Naive thymus-derived CD4-positive, alpha-beta T cell (primary cell): ENCODE results near the gene BAIAP2. TPM values are rescaled to one million over a fixed set of nuclear protein-coding genes. Genes with fewer than 3 reads are reported as not detected.

ENCODE experiments used
- ATAC-seq: fragments of 150-1000 bp; cut with Tn5 transposase; 2 replicates; pipeline ENCODE4 v1.10.0; 2021; ENCODE audit warnings: mild to moderate bottlenecking, moderate library complexity
- CTCF ChIA-PET: fragments of 350-600 bp; sonication (Branson Sonifier 250); formaldehyde crosslinking; loops from one replicate; lab custom pipeline; 2021; ENCODE audit warnings: antibody characterized with exemption; lab: Charles Lee
- POLR2A ChIA-PET: fragments of 350-600 bp; sonication (Branson Sonifier 250); formaldehyde crosslinking; loops from one replicate; lab custom pipeline; 2021; ENCODE audit warnings: antibody characterized with exemption, inconsistent platforms; lab: Charles Lee
- DNase-seq, 9 donors: peaks; one replicate each; pipeline versions ENCODE4 v3.0.0 to v3.0.0-alpha.2; 2020 to 2022; ENCODE audit warnings: mixed read lengths in 1 of 9
- H3K27ac ChIP-seq: one replicate; pipeline ENCODE4 v1.7.0; 2013; ENCODE audit warnings: mild to moderate bottlenecking, low read depth, low read length, moderate library complexity
- H3K27me3 ChIP-seq, 2 donors: one replicate each; pipeline ENCODE4 v1.7.0; 2013; ENCODE audit warnings: low read length in 2 of 2, mild to moderate bottlenecking in 2 of 2, moderate library complexity in 2 of 2; ENCODE audit not compliant: control insufficient read depth in 2 of 2, insufficient read depth in 2 of 2
- H3K36me3 ChIP-seq, 3 experiments: 1 replicate in 2 of 3; 2 replicates in 1 of 3; pipeline ENCODE4 v1.7.0; 2013; ENCODE audit warnings: low read length in 3 of 3, mild to moderate bottlenecking in 3 of 3, moderate library complexity in 1 of 3; ENCODE audit not compliant: insufficient read depth in 3 of 3, control insufficient read depth in 2 of 3
- H3K4me1 ChIP-seq, 2 donors: one replicate each; pipeline ENCODE4 v1.7.0; 2013; ENCODE audit warnings: low read length in 2 of 2, mild to moderate bottlenecking in 2 of 2, moderate library complexity in 1 of 2; ENCODE audit not compliant: control insufficient read depth in 2 of 2, insufficient read depth in 2 of 2
- H3K4me3 ChIP-seq: 2 replicates; pipeline ENCODE4 v1.7.0; 2013; ENCODE audit warnings: mild to moderate bottlenecking, low read length
- H3K9me3 ChIP-seq, 3 experiments: 1 replicate in 2 of 3; 2 replicates in 1 of 3; pipeline ENCODE4 v1.7.0; 2013; ENCODE audit warnings: low read length in 3 of 3; ENCODE audit not compliant: control insufficient read depth in 2 of 3
- H3K27ac Mint-ChIP-seq, 9 donors: one replicate each; pipeline ENCODE4 v1.8.0; 2020 to 2022; ENCODE audit warnings: mixed read lengths in 9 of 9, mild to moderate bottlenecking in 8 of 9, moderate library complexity in 5 of 9, inconsistent platforms in 2 of 9
- H3K27me3 Mint-ChIP-seq, 5 donors: one replicate each; pipeline ENCODE4 v1.8.0; 2021 to 2022; ENCODE audit warnings: mixed read lengths in 5 of 5, mild to moderate bottlenecking in 1 of 5
- H3K36me3 Mint-ChIP-seq, 5 donors: one replicate each; pipeline ENCODE4 v1.8.0; 2020 to 2022; ENCODE audit warnings: mixed read lengths in 5 of 5, mild to moderate bottlenecking in 3 of 5, inconsistent platforms in 1 of 5
- H3K4me1 Mint-ChIP-seq, 7 donors: one replicate each; pipeline ENCODE4 v1.8.0; 2020 to 2022; ENCODE audit warnings: mixed read lengths in 7 of 7, mild to moderate bottlenecking in 3 of 7, inconsistent platforms in 1 of 7
- H3K4me3 Mint-ChIP-seq, 10 donors: one replicate each; pipeline ENCODE4 v1.8.0; 2020 to 2022; ENCODE audit warnings: mild to moderate bottlenecking in 10 of 10, mixed read lengths in 10 of 10, moderate library complexity in 6 of 10, inconsistent platforms in 2 of 10
- H3K9me3 Mint-ChIP-seq, 11 donors: one replicate each; pipeline ENCODE4 v1.8.0; 2020 to 2022; ENCODE audit warnings: mixed read lengths in 11 of 11, mild to moderate bottlenecking in 4 of 11, inconsistent platforms in 1 of 11, moderate library complexity in 1 of 11
- intact Hi-C, 2 donors: fragments of 100-400 bp; cut with micrococcal nuclease; formaldehyde crosslinking; loops; one replicate each; pipeline ENCODE4 v1.15.1; 2023
- polyA plus RNA-seq, 2 donors: library from polyadenylated mRNA; unstranded; fragments of 300-500 nt; fragmentation: Illumina TruSeq; gene quantifications; one replicate each; pipeline ENCODE4 v1.2.3, GENCODE V29; 2021
- total RNA-seq, 6 experiments: library from RNA in 5 of 6; stranded (reverse) in 5 of 6; gene quantifications; 1 replicate in 5 of 6; 2 replicates in 1 of 6; pipeline ENCODE4 v1.2.3 and lab custom pipeline; 2021 to 2026

Gene BAIAP2
- total and polyA plus RNA-seq, 7 experiments from 2014 or later = 3.2 to 13.7 (median 7.4) TPM

- POLR2A ChIA-PET = no interaction called here
Observed at GRCh38 chr17:81129711-81130367, 94.9 kb downstream of the BAIAP2 start.

GRCh38 chr17:81130385-81131361 lies 95.7 kb downstream of the BAIAP2 start:
- Mint-ChIP-seq H3K9me3 (peaks cover 0 to 2% (median 0%) of the 10 kb centered on the region in 11 donors), H3K36me3 (no peaks in the 10 kb centered on the region), H3K4me1 (peaks cover 0 to 2% (median 0%) of the 10 kb centered on the region in 7 donors), H3K4me3 (no peak overlapping the region), H3K27ac (no peak overlapping the region), H3K27me3 (no peaks in the 10 kb centered on the region)
- intact Hi-C loops = no loop called here
- H3K4me1 ChIP-seq = no peaks in the 10 kb centered on the region
- CTCF ChIA-PET = no interaction called here
- POLR2A ChIA-PET = no interaction called here
- no peaks in the 10 kb centered on the region for H3K27me3 ChIP-seq
- no peak overlapping the region for H3K27ac ChIP-seq
- H3K36me3 ChIP-seq = no peaks in the 10 kb centered on the region
- DNase-seq (no peak), ATAC-seq (no peak)
- H3K4me3 ChIP-seq = no peak overlapping the region
- H3K9me3 ChIP-seq = no peaks in the 10 kb centered on the region

More at GRCh38 chr17:81129711-81130367, 94.9 kb downstream of the BAIAP2 start:
- Histone ChIP-seq H3K27ac (no peak overlapping the region), H3K4me3 (no peak overlapping the region), H3K36me3 (no peaks in the 10 kb centered on the region), H3K4me1 (no peaks in the 10 kb centered on the region), H3K9me3 (no peaks in the 10 kb centered on the region), H3K27me3 (no peaks in the 10 kb centered on the region)
- H3K9me3 Mint-ChIP-seq = no peaks in the 10 kb centered on the region
- H3K27me3 Mint-ChIP-seq = no peaks in the 10 kb centered on the region
- no peak overlapping the region for H3K27ac Mint-ChIP-seq
- CTCF ChIA-PET = no interaction called here
- ATAC-seq (no peak), DNase-seq (no peak)
- H3K4me3 Mint-ChIP-seq = no peak overlapping the region
- H3K4me1 Mint-ChIP-seq = peaks cover 0 to 2% (median 0%) of the 10 kb centered on the region in 7 donors
- H3K36me3 Mint-ChIP-seq = no peaks in the 10 kb centered on the region
- intact Hi-C loops = no loop called here

GRCh38 chr17:81131486-81132196 lies 96.7 kb downstream of the BAIAP2 start:
- CTCF ChIA-PET = no interaction called here
- no peak overlapping the region for H3K4me3 Mint-ChIP-seq

GRCh38 chr17:81132197-81132540 lies 97.2 kb downstream of the BAIAP2 start:
- ATAC-seq (no peak), DNase-seq (no peak)
- intact Hi-C loops = no loop called here
- Mint-ChIP-seq H3K27ac (no peak overlapping the region), H3K9me3 (peaks cover 0 to 2% (median 0%) of the 10 kb centered on the region in 11 donors), H3K4me1 (peaks cover 0 to 2% (median 0%) of the 10 kb centered on the region in 7 donors), H3K4me3 (no peak overlapping the region), H3K36me3 (no peaks in the 10 kb centered on the region), H3K27me3 (no peaks in the 10 kb centered on the region)
- Histone ChIP-seq H3K4me3 (no peak overlapping the region), H3K27ac (no peak overlapping the region), H3K4me1 (no peaks in the 10 kb centered on the region), H3K36me3 (no peaks in the 10 kb centered on the region), H3K9me3 (no peaks in the 10 kb centered on the region), H3K27me3 (no peaks in the 10 kb centered on the region)
- CTCF ChIA-PET = no interaction called here
- POLR2A ChIA-PET = interaction anchor here (0.6 kb wide), 1 partner anchor 11 kb away, joined by 3 read pairs; no protein-coding TSS in a partner anchor

More at GRCh38 chr17:81131486-81132196, 96.7 kb downstream of the BAIAP2 start:
- H3K9me3 Mint-ChIP-seq = peaks cover 0 to 2% (median 0%) of the 10 kb centered on the region in 11 donors
- H3K9me3 ChIP-seq = no peaks in the 10 kb centered on the region
- no peak overlapping the region for H3K27ac ChIP-seq
- no peaks in the 10 kb centered on the region for H3K36me3 Mint-ChIP-seq
- no peaks in the 10 kb centered on the region for H3K36me3 ChIP-seq
- H3K27ac Mint-ChIP-seq = no peak overlapping the region
- no peaks in the 10 kb centered on the region for H3K27me3 ChIP-seq
- POLR2A ChIA-PET = interaction anchor here (0.6 kb wide), 1 partner anchor 12 kb away, joined by 3 read pairs; no protein-coding TSS in a partner anchor
- ATAC-seq = no peak
- H3K4me1 ChIP-seq = no peaks in the 10 kb centered on the region
- intact Hi-C loops = no loop called here
- no peak overlapping the region for H3K4me3 ChIP-seq
- H3K27me3 Mint-ChIP-seq = no peaks in the 10 kb centered on the region
- DNase-seq = no peak
- H3K4me1 Mint-ChIP-seq = peaks cover 0 to 2% (median 0%) of the 10 kb centered on the region in 7 donors

- Histone ChIP-seq H3K4me3 (no peak overlapping the region), H3K27ac (no peak overlapping the region), H3K36me3 (no peaks in the 10 kb centered on the region), H3K9me3 (no peaks in the 10 kb centered on the region), H3K27me3 (no peaks in the 10 kb centered on the region), H3K4me1 (no peaks in the 10 kb centered on the region)
- DNase-seq (no peak), ATAC-seq (no peak)
- Mint-ChIP-seq H3K4me3 (no peak overlapping the region), H3K27me3 (no peaks in the 10 kb centered on the region), H3K4me1 (peaks cover 0 to 2% (median 0%) of the 10 kb centered on the region in 7 donors), H3K27ac (no peak overlapping the region), H3K9me3 (peaks cover 0 to 6% (median 0%) of the 10 kb centered on the region in 11 donors), H3K36me3 (no peaks in the 10 kb centered on the region)
- intact Hi-C loops = no loop called here
- CTCF ChIA-PET = no interaction called here
- POLR2A ChIA-PET = interaction anchor here (0.6 kb wide), 1 partner anchor 838 kb away, joined by 3 read pairs; no protein-coding TSS in a partner anchor
Observed at GRCh38 chr17:81132770-81133723, 98.1 kb downstream of the BAIAP2 start.
